Measurements from ENCODE around the gene PLCB1.

- TF ChIP-seq CTCF (conservative IDR thresholded peaks at IDR 0.05) = no peak
- no peak for TF ChIP-seq EZH2 (IDR thresholded peaks at IDR 0.05; ENCODE audit: low read depth)
Measured at GRCh38 chr20:8432435-8433148, 300.5 kb downstream of the PLCB1 start.

Data from PC-9 (cell line).